DMS114 treated with DMSO at 0.1 percent for 48 hours (cell line): ENCODE results near the gene OSBPL9.
"Not testable (repeated sequence)": the region's sequence is repeated elsewhere in the genome, so short reads cannot be mapped to it uniquely, and the experiment has no call there.

Experiments used
- DNase-seq: peaks from one replicate; lab custom pipeline; 2025; ENCODE audit not compliant: unreplicated experiment; lab: John Stamatoyannopoulos, UW

The OSBPL9 gene

DNA sequence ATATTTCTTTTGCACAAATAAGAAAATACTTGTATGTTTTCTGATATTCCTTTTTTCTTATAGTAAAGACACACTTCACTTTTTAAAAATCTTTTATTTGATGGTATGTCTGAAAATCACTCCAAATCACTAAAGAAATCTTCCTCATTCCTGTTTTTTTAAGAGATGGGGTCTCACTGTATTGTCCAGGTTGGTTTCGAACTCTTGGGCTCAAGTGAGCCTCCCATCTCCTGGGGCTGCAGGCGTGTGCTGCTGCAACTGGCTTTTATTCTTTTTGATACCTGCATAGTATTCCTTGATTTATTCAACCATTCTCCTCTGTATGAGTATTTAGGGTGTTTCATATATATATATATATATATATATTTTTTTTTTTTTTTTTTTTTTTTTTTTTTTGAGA, 88.1 kb downstream of the OSBPL9 start:
- DNase-seq = no peak

DNA sequence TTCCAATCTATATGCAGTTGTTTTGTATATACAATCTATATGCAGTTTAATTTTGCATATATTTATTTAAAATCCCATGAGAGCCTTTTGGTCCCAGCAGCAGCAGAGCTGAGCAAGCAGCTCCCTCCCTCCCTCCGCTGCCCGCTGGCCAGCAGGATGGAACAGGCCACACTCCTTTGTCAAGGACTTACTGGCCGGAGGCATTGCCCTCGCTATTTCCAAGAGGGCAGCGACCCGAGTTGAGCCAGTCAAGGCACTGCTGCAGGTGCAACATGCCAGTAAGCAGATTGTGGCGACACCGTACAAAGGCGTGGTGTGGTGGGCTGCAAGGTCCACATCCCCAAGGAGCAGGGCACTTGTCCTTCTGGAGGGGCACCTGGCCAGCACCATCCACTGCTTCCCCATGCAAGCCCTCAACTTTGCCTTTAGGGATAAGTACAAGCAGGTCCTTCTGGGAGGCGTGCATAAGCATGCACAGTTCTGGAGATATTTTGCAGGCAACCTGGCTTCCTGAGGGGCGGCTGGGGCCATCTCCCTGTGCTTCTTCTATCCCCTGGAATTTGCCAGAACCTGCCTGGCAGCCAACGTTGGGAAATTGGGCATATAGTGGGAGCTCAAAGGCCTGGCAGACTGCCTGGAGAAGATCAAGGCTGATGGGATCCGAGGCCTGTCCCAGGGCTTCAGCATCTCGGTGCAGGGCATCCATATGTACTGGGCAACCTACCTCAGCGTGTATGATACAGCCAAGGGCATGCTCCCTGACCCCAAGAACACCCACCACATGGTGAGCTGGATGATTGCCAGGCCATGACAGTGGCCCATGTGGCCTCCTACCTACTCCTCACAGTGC, 92.2 kb downstream of the OSBPL9 start:
- DNase-seq = no peak

- no peak for DNase-seq
Measured at GRCh38 chr1:51709951-51710350, 93.1 kb downstream of the OSBPL9 start.

DNA sequence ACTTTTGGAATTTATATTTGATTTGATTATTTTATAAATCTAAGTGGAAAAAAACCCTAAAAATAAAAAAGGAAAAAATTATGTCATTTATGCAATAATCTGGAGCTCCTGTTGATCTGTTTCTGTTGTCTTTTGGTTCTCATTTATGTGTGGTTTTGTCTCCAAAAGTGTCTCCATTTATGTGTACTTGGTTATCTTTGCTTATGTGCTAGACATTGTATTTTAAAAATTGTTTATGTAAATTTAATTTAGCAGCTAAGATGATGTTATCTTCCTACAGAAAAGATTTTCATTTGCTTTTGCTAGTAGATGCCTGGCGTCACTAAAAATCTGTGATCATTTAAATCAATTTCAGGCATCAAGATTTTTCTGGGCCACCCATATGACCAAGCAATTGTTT, 95.7 kb downstream of the OSBPL9 start:
- DNase-seq = no peak

DNA sequence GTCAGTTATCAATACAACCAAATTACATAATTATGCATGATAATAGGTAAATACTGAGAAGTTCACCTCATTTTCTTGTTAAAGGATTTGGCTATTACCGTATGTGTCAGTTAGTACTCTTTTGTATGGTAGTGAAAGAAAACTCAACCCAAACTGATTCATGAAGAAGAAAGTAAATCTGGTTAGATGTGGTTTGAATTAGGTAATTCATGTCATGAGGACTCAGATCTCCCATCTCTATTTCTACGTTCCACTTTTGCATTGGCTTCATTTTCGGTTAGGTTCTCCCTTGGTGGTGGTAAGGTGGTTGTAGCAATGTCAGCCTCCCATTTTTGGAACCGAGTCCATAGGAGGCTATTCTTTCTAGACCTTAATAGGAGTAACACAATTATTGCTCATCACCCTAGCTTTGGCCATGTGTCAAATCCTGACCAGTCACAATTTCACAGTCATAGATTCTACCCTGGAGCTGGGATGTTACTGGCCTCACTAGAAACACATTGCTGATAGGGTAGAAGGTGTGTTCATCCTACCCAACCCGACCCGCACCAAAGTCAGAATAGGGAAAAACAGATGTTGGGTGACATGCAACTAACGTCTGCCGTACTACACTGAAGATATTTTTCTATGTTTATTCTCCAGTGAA, 97.6 kb downstream of the OSBPL9 start:
- no peak for DNase-seq

GRCh38 chr1:51715369-51715768, 98.5 kb downstream of the OSBPL9 start:
- DNase-seq = no peak

GRCh38 chr1:51716746-51717145, 99.9 kb downstream of the OSBPL9 start:
- no peak for DNase-seq

- DNase-seq = no peak
Measured at GRCh38 chr1:51717842-51718241, 101.0 kb downstream of the OSBPL9 start.

DNA sequence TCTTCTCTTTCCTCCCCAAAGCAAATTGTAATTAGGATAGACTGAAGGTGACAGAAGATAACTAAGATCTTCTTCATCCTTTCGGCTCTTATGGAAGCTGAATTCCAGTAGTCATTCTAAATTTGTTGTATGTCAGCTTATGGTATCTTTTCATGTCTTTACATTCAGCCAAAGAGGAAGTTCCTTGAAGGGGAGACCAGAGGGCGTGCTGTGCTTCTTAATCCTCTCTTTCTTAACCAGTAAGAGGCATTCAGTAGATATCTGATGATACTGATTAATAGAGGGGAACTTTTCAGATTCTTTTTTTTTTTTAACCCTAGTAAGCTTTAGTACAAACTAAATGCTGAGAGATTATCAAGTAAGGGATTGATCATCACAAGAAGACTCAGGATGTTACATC, 102.3 kb downstream of the OSBPL9 start:
- DNase-seq = no peak

GRCh38 chr1:51724797-51725196, 107.9 kb downstream of the OSBPL9 start:
- DNase-seq = no peak

- no peak for DNase-seq
Measured at GRCh38 chr1:51726051-51726450, 109.2 kb downstream of the OSBPL9 start.

DNA sequence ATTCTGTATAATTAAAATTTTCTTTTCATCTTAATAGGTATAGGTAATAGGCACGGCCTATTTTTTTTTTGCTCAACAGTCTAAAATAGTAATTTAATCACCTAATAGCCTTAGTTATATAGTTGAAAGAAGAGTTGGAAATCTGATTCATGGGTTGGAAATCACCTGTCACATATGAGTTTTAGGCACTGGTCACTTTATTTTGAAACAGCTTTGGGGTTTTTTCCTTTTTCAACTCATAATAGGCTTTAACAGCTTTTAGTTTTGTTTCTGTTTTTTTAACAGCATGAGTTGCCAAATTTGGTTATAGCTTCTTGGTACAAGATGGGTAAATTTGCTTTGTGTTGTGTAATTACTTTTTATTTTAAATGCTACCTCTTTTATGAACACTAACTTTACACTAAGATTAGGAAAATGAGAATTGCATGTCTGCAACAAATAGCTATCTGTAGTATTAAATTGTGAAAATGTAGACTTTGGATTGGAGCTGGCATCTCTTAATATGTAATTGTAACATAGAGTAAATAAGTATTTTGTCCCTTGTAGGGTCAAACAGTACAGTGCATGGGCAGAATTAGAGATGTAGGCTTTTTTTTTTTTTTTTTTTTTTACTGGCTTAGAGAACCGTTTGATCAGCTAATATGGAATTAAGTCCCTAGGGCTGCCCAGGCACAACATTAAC, 109.8 kb downstream of the OSBPL9 start:
- DNase-seq = no peak

DNA sequence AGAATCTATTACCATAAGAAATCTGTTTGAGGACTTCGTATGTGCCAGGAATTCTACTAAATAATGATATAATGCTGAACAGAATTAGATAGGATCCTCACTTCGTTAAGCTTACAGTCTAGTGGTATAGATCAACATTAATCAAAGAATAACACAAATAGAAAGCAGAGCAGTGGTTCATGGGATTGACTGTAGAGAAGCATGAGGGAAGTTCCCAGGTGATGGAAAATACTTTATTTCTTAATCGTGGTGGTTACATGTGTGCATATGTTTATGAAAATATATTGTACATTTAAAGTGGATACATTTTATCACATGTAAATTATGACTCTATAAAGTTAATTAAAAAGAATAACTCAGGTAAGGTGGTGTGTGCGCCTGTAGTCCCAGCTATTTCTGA, 110.5 kb downstream of the OSBPL9 start:
- no peak for DNase-seq

- no peak for DNase-seq
Measured at GRCh38 chr1:51728611-51729155, 111.8 kb downstream of the OSBPL9 start.

- peak; percentile 85 for DNase-seq
Measured at GRCh38 chr1:51729156-51729823, 112.4 kb downstream of the OSBPL9 start.

DNA sequence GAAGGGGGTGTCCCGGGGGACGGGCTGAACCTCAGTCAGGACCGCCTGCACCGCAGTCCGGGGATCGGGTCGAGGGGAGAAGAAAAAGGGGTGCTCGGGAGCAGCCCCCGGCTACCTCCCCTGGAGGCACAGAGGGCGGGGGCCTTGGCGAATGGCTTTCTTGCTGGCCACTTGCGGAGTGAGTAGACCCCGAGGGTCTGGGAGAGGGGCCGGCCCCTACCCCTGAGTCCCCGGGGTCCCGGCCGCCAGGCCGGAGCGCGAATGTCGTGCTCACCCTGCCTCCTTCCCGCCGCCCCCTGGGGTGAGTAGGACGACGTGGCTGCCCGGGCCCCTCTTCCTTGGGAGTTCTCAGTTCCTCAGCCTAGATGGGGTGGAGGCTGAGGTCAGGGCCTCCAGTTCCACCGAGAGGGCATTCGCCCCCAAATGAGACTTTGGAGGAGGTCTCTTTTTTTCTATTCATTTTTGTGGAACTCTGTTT, 113.0 kb downstream of the OSBPL9 start:
- no peak for DNase-seq

- DNase-seq = no peak
Measured at GRCh38 chr1:51731998-51732397, 115.1 kb downstream of the OSBPL9 start.

- DNase-seq = no peak
Measured at GRCh38 chr1:51732701-51733425, 116.0 kb downstream of the OSBPL9 start.

DNA sequence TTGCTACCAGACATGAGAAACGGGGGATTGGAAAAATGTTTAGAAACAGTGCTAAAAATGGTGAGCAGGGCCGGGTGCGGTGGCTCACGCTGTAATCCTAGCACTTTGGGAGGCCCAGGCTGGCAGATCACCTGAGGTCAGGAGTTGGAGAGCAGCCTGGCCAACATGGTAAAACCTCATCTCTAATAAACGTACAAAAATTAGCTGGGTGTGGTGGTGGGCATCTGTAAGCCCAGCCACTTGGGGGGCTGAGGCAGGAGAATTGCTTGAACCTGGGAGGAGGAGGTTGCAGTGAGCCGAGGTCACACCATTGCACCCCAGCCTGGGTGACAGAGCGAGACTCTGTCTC, 116.5 kb downstream of the OSBPL9 start:
- not testable (repeated sequence) for DNase-seq

GRCh38 chr1:51733793-51734522, 117.1 kb downstream of the OSBPL9 start:
- no peak for DNase-seq
